Neural progenitor cell (in vitro differentiated cells): ENCODE measurements around the gene PSMC6.

ENCODE experiments used
- EZH2phosphoT487 ChIP-seq: fragments of 200-600 bp; sonication (generic); IDR thresholded peaks from 2 replicates; pipeline ENCODE4 v1.6.1; 2017; ENCODE audit warnings: antibody characterized with exemption
- TF ChIP-seq, protein P1 (sequence below): fragments of 200-600 bp; sonication (generic); IDR thresholded peaks from 2 replicates; pipeline ENCODE4 v1.5.1; 2017; ENCODE audit warnings: antibody characterized with exemption, mild to moderate bottlenecking

- TF ChIP-seq EZH2phosphoT487, result no peak
- TF ChIP-seq, protein P1, sequence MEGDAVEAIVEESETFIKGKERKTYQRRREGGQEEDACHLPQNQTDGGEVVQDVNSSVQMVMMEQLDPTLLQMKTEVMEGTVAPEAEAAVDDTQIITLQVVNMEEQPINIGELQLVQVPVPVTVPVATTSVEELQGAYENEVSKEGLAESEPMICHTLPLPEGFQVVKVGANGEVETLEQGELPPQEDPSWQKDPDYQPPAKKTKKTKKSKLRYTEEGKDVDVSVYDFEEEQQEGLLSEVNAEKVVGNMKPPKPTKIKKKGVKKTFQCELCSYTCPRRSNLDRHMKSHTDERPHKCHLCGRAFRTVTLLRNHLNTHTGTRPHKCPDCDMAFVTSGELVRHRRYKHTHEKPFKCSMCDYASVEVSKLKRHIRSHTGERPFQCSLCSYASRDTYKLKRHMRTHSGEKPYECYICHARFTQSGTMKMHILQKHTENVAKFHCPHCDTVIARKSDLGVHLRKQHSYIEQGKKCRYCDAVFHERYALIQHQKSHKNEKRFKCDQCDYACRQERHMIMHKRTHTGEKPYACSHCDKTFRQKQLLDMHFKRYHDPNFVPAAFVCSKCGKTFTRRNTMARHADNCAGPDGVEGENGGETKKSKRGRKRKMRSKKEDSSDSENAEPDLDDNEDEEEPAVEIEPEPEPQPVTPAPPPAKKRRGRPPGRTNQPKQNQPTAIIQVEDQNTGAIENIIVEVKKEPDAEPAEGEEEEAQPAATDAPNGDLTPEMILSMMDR, result no peak
These were observed 46.7 kb upstream of the PSMC6 start for GRCh38 chr14:52660325-52660724.
